HG02678 (cell line): ENCODE measurements around the gene FXR1.
"Not testable (repeated sequence)": the region's sequence is repeated elsewhere in the genome, so short reads cannot be mapped to it uniquely, and the experiment has no call there.

Source experiments
- ATAC-seq: cut with Tn5 transposase; IDR thresholded peaks from one replicate; pipeline ENCODE4 v1.9.1; 2021; ENCODE audit warnings: mild to moderate bottlenecking, moderate library complexity; ENCODE audit not compliant: unreplicated experiment

FXR1 gene

DNA sequence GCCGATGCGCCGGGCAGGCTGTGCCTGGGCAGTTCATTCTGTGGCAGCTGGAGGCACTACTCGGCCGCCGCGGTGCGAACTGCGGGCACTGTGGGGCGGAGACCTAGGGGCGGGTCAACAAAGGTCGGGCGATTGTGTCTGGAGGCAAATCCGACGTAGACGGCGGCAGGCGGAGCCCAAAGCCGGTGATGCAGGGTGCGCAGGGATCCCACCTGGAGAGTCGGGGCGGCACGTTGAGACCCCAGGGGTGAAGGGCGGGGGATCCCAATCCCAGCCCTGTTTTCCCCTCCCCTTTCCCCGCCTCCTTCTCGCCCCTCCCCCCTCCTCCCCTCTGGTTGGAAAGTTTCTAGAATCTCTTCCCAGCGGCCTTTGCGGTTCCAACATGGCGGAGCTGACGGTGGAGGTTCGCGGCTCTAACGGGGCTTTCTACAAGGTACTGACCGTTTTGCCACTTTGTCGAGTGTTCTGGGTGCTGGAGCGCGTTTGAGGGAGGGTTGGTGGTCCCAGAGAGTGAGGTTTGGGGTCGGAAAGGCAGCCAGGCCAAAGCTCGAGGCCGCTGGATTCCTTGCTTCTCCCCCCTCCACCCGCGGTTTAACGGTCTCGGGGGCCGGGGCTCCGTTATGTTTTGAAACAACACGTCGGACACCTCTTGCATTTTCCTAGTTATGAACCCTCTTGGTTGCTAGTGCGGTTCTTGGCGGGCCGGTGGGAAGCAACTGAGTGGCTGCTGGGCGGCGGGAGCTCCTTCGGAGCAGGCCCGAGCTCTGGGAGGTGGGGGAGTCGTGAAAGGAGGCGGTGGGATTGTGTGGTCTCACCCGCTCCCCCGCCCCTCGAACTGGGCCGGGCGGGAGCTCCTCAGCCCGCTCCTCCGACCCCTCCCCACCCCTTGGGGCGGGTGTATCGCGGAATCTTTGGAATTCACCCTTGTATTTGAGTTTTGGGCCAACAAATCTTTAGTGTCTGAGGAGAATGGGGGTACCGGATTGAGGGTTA lies at the start of gene FXR1:
Gene FXR1, plus strand, starts transcription at position 367 of the 993 bp plus-strand sequence. Its CDS starts 16 bp downstream, at position 383.
- ATAC-seq, result peak; percentile 99

GRCh38 chr3:180870008-180870699 lies 42.3 kb upstream of the FXR1 start:
- ATAC-seq, result no peak

GRCh38 chr3:180871901-180872300 lies 40.6 kb upstream of the FXR1 start:
- no peak for ATAC-seq

DNA sequence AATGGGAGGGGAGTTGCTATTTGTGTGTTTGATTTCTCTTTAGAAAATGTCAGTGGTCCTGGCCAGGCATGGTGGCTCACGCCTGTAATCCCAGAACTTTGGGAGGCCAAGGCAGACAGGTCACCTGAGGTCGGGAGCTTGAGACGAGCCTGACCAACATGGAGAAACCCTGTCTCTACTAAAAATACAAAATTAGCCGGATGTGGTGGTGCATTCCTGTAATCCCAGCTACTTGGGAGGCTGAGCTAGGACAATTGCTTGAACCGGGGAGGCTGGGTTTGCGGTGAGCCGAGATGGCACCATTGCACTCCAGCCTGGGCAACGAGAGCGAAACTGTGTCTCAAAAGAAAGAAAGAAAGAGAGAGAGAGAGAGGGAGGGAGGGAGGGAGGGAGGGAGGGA lies 40.0 kb upstream of the FXR1 start:
- ATAC-seq, result not testable (repeated sequence)

GRCh38 chr3:180875124-180875698 lies 37.3 kb upstream of the FXR1 start:
- no peak for ATAC-seq

GRCh38 chr3:180881065-180881801 lies 31.2 kb upstream of the FXR1 start:
- no peak for ATAC-seq

DNA sequence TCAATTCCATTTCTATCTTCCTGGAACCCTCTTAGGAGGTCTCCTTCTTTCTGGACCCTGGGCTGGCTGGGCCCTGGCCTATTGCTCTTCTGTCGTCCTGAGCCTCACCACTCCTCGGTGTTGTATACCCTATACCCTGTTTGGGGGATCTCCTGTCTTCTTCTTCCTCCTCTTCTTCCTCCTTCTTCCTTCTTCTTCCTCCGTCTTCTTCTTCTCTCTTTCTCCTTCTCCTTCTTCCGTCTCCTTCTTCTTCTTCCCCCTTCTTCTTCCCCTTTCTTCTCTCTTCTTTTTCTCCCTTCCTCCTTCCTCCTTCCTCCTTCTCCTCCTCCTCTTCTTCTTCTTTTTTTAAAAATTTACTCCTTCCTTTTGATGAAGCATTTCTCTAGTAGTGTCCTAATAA lies 30.4 kb upstream of the FXR1 start:
- ATAC-seq, result no peak

DNA sequence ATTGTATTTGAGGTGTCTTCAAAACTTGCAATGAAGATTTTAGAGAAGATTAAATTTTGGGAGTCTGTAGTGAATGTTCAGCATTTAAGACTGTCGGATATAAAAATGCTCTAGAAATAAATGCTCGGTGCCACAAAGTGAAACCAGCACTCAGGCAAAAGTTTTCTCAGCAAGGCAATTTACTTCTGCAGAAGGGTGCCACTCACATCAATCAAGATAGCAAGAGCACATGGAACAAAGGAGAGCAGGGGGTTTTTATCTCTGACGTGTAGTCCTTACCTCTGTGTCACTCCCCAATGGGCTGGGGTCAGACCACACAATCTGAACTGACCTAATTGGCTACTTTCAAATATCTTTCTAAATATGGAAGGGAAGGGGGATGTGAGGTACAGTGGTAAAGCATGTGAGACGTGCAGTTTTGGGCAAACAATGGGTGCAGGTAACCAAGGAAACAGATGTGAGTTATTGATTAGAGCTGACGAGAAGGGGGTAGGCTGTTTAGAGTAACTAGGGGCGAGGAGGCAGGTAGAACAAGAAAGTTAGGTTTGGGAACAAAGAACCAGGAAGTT lies 23.4 kb upstream of the FXR1 start:
- no peak for ATAC-seq

DNA sequence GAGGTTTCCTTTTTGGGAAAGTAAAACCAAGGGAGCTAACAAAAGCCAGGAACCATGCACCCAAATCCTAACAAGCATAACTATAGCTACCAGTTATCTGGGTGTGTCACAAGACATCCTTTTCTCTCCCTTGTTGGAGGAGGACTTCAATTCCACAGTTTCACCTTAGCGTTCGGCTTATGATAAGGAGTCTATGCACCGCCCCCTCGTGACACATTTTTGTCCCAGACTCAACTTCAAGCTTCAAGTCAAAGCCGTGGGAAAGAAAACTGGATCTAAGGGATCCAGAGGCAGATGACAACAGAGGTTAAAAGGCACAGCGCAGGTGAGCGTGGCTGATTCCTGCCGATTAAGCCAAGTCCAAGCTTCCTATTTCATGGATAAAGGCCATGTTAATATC lies 13.9 kb upstream of the FXR1 start:
- no peak for ATAC-seq

DNA sequence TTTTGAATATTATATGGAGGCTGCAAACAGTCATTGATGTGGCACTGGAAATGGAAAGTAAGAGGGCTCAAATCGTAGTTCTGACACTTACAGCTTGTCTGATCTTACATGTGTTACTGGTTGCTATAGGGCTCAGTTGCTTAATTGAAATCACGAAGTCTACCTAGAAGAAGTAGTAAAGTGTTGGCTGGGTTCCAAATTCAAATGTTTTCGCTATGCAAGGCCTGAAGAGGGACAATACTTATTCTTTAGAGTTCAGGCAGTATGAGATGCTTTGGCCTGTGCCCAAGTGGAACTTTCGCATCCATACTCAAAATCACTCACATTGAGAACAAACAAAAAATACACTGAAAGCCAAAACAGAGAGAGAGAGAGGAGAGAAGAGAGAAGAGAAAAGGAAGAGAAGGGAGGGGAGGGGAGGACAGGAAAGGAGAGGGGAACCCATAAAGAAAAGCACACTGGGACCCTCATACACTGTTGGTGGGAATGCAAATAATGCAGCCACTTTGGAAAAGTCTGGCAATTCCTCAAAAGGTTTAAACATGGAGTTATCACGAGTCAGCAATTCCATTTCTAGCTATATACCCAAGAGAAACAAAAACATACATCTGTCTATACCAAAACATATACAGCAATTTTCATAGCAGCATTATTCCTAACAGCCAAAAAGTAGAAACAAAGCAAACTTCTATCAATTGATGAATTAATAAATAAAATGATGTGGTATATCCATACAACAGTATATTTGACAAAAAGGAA lies 2.9 kb upstream of the FXR1 start:
- ATAC-seq, result no peak

- ATAC-seq, result no peak
Observed at GRCh38 chr3:180910823-180911222, 1.6 kb upstream of the FXR1 start.

GRCh38 chr3:180911876-180912303 lies 580 bp upstream of the FXR1 start:
- peak; percentile 9 for ATAC-seq

DNA sequence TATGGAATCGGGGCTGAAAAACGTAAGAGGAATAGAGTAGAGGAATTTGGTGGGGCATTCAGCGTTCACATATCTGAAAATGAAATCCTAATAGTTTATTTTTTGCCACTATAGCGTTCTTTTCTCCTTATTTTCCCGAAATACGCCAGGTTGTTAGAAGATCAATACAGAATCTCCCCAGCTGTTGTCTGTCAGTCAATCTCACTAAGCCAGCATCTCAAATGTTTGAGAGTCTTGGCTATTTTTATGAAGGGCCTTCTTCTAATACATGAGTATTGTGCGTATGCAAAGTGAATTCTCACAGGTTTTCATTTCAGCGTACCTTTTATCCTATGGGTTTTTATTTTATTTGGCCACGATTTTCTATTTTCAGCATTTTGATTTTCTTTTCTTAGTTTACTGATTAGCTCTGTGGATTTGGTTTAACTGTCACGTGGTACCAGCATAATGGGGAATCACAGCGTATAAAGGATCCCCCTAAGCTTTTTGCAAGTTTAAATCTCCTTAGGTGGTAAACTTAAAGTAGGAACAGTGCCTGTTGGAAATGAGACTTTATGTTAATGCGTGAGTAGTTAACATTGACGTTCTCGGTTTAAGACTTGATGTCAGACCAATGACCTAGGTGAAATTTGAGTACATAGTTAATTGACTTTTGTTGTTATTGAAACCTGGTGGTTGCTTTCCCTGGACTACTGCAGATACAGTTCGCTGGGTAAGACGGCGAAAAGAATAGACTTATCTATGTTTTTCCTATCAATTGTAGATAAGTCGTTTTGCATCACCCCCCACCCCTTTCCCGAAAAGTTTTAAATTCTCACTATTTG lies 1.3 kb downstream of the FXR1 start:
- ATAC-seq, result no peak

GRCh38 chr3:180918542-180918941 lies 6.1 kb downstream of the FXR1 start:
- peak; percentile 43 for ATAC-seq

GRCh38 chr3:180922242-180922641 lies 9.8 kb downstream of the FXR1 start:
- ATAC-seq, result no peak

DNA sequence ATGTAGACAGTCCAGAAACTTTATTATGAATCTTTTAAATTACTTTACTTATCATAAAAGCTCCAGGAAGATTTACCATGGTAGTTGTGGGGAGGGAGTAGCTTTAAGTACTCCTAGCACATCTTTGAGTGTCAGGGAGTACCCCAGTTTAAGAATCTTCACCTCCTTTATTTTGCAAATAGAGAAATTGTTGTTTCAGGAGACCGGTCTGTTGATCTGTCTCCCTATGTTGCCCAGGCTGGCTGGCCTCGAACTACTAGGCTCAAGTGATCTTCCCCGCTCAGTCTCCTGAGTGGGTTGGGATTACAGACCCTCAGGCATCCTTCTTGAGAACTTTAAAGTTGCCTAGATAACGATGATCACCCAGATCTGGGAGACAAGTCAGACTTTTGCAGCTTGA lies 11.1 kb downstream of the FXR1 start:
- ATAC-seq, result no peak

DNA sequence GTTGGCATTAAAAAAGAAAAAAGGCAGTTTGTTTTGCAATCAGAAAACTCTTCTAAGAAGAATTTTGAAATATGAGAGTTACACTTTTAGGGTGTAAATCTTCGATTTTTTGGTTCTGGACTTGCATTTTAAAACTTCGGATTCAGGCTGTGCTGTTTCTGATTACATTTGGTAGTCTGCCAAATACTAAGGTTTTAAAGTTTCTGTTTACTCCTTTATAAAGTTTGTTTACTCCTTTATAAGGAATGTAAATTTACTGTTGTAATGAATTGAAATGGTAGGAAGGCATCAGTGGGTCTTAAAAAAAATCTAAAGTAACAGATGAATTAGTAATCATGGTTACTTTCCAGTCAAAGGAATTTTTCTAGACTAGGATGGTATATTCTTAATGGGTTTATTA lies 14.1 kb downstream of the FXR1 start:
- no peak for ATAC-seq

DNA sequence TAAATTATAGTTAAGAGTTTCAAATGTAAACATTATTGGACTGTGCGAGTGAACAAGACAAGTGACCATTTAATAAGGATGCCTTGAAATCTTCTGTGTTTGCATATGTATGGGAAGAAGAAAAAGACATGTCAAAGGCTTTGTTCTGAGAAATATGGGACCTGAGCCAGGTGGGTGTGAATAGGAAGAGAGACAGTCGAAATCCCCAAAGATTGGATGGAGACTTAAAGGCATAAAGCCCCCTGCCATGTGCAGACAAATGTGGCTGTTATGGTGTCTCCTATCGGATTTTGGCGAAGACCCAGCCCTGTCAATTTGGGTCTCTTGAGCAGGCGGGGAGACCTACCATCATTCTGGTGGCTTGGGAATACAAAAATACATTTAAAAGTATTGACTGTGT lies 16.9 kb downstream of the FXR1 start:
- no peak for ATAC-seq

GRCh38 chr3:180930526-180930925 lies 18.1 kb downstream of the FXR1 start:
- no peak for ATAC-seq
